ENCODE measurements around the gene DPM2.

- no peak for TF ChIP-seq CTCF (IDR thresholded peaks at IDR 0.05)
- TF ChIP-seq POLR2A (IDR thresholded peaks at IDR 0.05), result no peak
Measured at GRCh38 chr9:127904561-127905003, 33.1 kb downstream of the DPM2 start.

Data from uterus (tissue), 2 donors.